Measurements from ENCODE around the gene CCL18.
"Not testable (repeated sequence)": the region's sequence is repeated elsewhere in the genome, so short reads cannot be mapped to it uniquely, and the experiment has no call there.

CCL18 gene

GRCh38 chr17:36063786-36064541 lies at the start of gene CCL18:
TSS of gene CCL18 (plus strand) at chr17:36064272. CDS start at chr17:36064343, 71 bp downstream.
- no peak for DNase-seq (ENCODE audit: low spot score)

GRCh38 chr17:36014946-36015345 lies 49.1 kb upstream of the CCL18 start:
- no peak for DNase-seq (ENCODE audit: low spot score)

GRCh38 chr17:36015895-36016294 lies 48.2 kb upstream of the CCL18 start:
- DNase-seq (ENCODE audit: low spot score) = not testable (repeated sequence)

- DNase-seq (ENCODE audit: low spot score) = no peak
Observed at GRCh38 chr17:36016555-36016954, 47.5 kb upstream of the CCL18 start.

GRCh38 chr17:36017799-36018198 lies 46.3 kb upstream of the CCL18 start, which contains the start of gene CCL23:
TSS of gene CCL23 (minus strand) at chr17:36017972. CDS start at chr17:36017897, 75 bp downstream.
- no peak for DNase-seq (ENCODE audit: low spot score)

- no peak for DNase-seq (ENCODE audit: low spot score)
Observed at GRCh38 chr17:36019423-36019822, 44.6 kb upstream of the CCL18 start.

- DNase-seq (ENCODE audit: low spot score) = no peak
Observed at GRCh38 chr17:36024106-36024869, 39.8 kb upstream of the CCL18 start.

GRCh38 chr17:36027761-36028160 lies 36.3 kb upstream of the CCL18 start:
- no peak for DNase-seq (ENCODE audit: low spot score)

- no peak for DNase-seq (ENCODE audit: low spot score)
Observed at GRCh38 chr17:36030956-36031355, 33.1 kb upstream of the CCL18 start.

- no peak for DNase-seq (ENCODE audit: low spot score)
Observed at GRCh38 chr17:36034127-36034526, 29.9 kb upstream of the CCL18 start.

- no peak for DNase-seq (ENCODE audit: low spot score)
Observed at GRCh38 chr17:36036235-36036634, 27.8 kb upstream of the CCL18 start.

GRCh38 chr17:36048066-36048465 lies 16.0 kb upstream of the CCL18 start:
- no peak for DNase-seq (ENCODE audit: low spot score)

- no peak for DNase-seq (ENCODE audit: low spot score)
Observed at GRCh38 chr17:36049643-36050042, 14.4 kb upstream of the CCL18 start.

- DNase-seq (ENCODE audit: low spot score) = no peak
Observed at GRCh38 chr17:36055171-36055570, 8.9 kb upstream of the CCL18 start.

GRCh38 chr17:36055921-36056520 lies 8.1 kb upstream of the CCL18 start:
- no peak for DNase-seq (ENCODE audit: low spot score)

- DNase-seq (ENCODE audit: low spot score) = no peak
Observed at GRCh38 chr17:36057911-36058310, 6.2 kb upstream of the CCL18 start.

GRCh38 chr17:36059406-36059805 lies 4.7 kb upstream of the CCL18 start:
- DNase-seq (ENCODE audit: low spot score) = no peak

- no peak for DNase-seq (ENCODE audit: low spot score)
Observed at GRCh38 chr17:36060816-36061215, 3.3 kb upstream of the CCL18 start.

- DNase-seq (ENCODE audit: low spot score) = no peak
Observed at GRCh38 chr17:36066365-36066985, 2.4 kb downstream of the CCL18 start.

- no peak for DNase-seq (ENCODE audit: low spot score)
Observed at GRCh38 chr17:36068524-36068923, 4.5 kb downstream of the CCL18 start.

GRCh38 chr17:36069136-36069535 lies 5.1 kb downstream of the CCL18 start:
- no peak for DNase-seq (ENCODE audit: low spot score)

- DNase-seq (ENCODE audit: low spot score) = no peak
Observed at GRCh38 chr17:36070427-36070826, 6.4 kb downstream of the CCL18 start.

Measured in HuH-7.5 (cell line).